ENCODE data around the gene ALPP. TPM values are rescaled to one million over a fixed set of nuclear protein-coding genes. Genes with fewer than 3 reads are reported as not detected.
"Not testable (repeated sequence)": the region's sequence is repeated elsewhere in the genome, so short reads cannot be mapped to it uniquely, and the experiment has no call there.

ALPP gene
- total and polyA plus RNA-seq, 8 donors, result not detected

DNA sequence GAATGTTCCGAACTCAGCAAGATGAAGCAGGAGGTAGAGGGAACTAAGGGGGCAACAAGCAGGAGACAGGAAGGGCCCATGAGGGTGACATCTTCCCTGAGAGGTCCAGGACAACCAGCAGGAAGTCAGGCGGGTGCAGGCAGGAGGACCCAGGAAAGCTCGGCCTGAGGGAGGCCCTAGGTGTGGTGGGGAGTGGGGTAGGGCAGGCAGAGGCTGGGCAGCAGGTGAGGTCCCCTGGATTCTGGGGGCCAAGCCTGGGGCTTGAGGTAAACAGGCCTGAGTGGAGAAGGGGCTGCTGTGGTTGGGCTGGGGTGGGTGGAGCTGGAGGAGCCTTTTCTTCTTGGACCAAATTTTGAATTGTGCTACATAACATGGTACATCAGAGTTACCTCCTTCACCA lies 24.0 kb downstream of the ALPP start:
- Histone ChIP-seq H3K4me3 (no peak overlapping the region), H3K27ac (no peak overlapping the region), H3K4me1 (no peaks in the 10 kb centered on the region), H3K27me3 (no peaks in the 10 kb centered on the region), H3K36me3 (no peaks in the 10 kb centered on the region), H3K9me3 (no peaks in the 10 kb centered on the region)
- TF ChIP-seq, protein P1, sequence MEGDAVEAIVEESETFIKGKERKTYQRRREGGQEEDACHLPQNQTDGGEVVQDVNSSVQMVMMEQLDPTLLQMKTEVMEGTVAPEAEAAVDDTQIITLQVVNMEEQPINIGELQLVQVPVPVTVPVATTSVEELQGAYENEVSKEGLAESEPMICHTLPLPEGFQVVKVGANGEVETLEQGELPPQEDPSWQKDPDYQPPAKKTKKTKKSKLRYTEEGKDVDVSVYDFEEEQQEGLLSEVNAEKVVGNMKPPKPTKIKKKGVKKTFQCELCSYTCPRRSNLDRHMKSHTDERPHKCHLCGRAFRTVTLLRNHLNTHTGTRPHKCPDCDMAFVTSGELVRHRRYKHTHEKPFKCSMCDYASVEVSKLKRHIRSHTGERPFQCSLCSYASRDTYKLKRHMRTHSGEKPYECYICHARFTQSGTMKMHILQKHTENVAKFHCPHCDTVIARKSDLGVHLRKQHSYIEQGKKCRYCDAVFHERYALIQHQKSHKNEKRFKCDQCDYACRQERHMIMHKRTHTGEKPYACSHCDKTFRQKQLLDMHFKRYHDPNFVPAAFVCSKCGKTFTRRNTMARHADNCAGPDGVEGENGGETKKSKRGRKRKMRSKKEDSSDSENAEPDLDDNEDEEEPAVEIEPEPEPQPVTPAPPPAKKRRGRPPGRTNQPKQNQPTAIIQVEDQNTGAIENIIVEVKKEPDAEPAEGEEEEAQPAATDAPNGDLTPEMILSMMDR (IDR thresholded peaks at IDR 0.05), result no peak
- DNase-seq (no peak), FAIRE-seq (no peak), ATAC-seq (no peak)
- intact Hi-C loops (cut with DNase I), result no loop called here
- WGBS, 2 donors, result 86 to 91% methylated on average over 3 of the region's 3 CpGs

DNA sequence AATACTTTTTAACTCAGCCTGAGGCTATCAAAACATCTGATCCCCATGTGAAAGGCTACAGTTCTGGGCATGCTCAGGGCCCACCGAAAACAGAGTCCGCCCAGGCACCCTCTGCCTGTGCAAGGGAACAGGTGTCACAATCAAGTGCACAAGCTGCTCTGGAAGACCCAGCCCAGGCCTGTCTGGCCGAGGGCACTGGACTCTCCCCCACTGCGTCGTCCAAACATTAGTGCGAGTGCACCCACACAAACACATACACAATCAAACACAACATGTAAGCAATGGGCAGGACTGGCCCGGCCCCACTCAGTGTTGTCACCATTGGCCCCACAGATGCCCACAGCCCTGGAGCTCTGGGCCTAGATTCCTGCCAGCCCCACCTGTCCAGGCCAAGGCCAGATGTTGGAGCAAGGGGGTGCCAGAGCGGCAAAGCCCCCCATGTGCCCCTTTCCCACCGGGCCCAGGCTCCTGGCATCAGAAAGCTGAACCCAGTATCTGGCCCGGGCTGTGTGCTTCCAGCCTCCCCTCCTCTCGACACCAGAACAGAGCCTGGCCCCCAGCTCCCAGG lies 27.5 kb downstream of the ALPP start:
- TF ChIP-seq, protein P1 (IDR thresholded peaks at IDR 0.05), result no peak
- FAIRE-seq (no peak), ATAC-seq (no peak), DNase-seq (no peak)
- Histone ChIP-seq H3K27ac (no peak overlapping the region), H3K36me3 (no peaks in the 10 kb centered on the region), H3K4me1 (no peaks in the 10 kb centered on the region), H3K27me3 (no peaks in the 10 kb centered on the region), H3K4me3 (no peak overlapping the region), H3K9me3 (no peaks in the 10 kb centered on the region)
- intact Hi-C loops (cut with DNase I), result no loop called here
- 88 to 89% methylated on average over 9 to 11 of the region's 11 CpGs for WGBS, 2 donors

DNA sequence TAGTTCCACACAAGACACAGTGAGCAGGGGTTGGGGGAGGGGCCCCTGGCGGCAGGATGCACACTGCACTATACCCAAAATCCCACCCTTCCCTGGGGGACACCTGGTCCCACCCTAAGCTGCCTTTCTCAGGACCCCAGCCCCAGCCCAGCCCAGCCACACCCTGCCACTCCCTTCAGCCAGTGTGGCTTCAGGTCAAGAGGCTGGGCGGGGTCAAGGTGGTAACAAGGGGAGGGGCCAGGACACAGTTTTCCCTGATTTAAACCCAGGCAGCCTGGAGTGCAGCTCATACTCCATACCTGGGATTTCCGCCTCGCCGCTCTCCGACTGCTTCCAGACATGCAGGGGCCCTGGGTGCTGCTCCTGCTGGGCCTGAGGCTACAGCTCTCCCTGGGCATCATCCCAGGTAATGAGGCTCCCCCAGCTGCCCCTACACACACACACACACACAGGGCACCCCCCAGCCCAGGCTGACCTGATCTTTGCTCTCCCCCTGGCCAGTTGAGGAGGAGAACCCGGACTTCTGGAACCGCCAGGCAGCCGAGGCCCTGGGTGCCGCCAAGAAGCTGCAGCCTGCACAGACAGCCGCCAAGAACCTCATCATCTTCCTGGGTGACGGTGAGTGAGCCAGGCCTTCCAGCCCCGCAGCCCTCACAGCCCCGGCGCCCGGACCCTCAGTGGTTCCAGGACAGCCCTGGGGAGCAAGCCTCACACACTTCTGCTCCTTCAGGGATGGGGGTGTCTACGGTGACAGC lies 28.2 kb downstream of the ALPP start, which contains the start of gene ALPG:
TSS of gene ALPG (plus strand) at position 289 of the 755 bp plus-strand sequence. CDS start at position 340, 51 bp downstream.
- WGBS, 2 donors, result 86 to 89% methylated on average over 17 of the region's 17 CpGs
- H3K9me3 ChIP-seq, result no peaks in the 10 kb centered on the region
- intact Hi-C loops (cut with DNase I), result no loop called here
- no peak within 1 kb of the TSS for H3K27ac ChIP-seq
- TF ChIP-seq, protein P1 (IDR thresholded peaks at IDR 0.05), result no peak
- no peak for FAIRE-seq
- no peak within 1 kb of the TSS for H3K4me3 ChIP-seq
- no peaks in the 10 kb centered on the region for H3K4me1 ChIP-seq
- no peaks in the 10 kb centered on the region for H3K27me3 ChIP-seq
- no peak for ATAC-seq
- no peaks in the 10 kb centered on the region for H3K36me3 ChIP-seq
- DNase-seq, result peak in 1 of 6 donors; percentile 40

DNA sequence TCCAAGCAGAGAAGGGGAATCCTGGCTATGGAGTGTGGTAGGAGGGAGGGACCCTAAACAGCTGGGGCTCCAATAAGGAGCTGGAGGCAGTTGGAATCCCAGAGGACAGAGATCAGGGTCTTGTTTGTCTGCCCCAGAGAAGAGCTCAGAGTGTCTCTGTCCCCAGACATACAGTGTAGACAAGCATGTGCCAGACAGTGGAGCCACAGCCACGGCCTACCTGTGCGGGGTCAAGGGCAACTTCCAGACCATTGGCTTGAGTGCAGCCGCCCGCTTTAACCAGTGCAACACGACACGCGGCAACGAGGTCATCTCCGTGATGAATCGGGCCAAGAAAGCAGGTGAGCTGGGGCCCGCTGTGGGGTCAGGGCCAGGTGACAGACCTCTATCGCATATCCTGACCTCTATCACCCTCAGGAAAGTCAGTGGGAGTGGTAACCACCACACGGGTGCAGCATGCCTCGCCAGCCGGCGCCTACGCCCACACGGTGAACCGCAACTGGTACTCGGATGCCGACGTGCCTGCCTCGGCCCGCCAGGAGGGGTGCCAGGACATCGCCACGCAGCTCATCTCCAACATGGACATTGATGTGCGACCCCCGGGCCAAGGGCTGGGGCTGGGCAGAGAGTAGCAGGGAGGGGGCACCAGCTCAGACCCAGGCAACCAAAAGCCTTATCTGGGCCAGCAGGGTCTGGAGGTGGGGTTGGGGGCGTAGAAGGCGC lies 29.0 kb downstream of the ALPP start:
- DNase-seq, result peak in 1 of 6 donors; percentile 51
- H3K9me3 ChIP-seq; intact Hi-C loops (cut with DNase I); H3K27ac ChIP-seq; ATAC-seq; FAIRE-seq; H3K36me3 ChIP-seq; H3K27me3 ChIP-seq; H3K4me1 ChIP-seq; H3K4me3 ChIP-seq: not testable (repeated sequence)
- WGBS, 2 donors, result 81 to 90% methylated on average over 24 to 29 of the region's 30 CpGs

DNA sequence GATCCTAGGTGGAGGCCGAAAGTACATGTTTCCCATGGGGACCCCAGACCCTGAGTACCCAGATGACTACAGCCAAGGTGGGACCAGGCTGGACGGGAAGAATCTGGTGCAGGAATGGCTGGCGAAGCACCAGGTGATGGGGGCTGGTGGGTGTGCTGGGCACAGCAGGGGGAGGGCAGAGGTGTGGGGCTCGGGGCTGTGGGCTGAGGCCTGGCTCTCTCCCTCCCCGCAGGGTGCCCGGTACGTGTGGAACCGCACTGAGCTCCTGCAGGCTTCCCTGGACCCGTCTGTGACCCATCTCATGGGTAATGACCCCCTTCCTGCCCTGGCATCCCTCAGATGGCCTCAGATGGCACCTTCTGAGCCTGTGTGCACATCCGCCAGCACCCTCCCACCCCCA lies 29.7 kb downstream of the ALPP start:
- H3K4me1 ChIP-seq; H3K9me3 ChIP-seq; H3K27ac ChIP-seq; DNase-seq; H3K36me3 ChIP-seq; H3K27me3 ChIP-seq; FAIRE-seq; intact Hi-C loops (cut with DNase I); H3K4me3 ChIP-seq; ATAC-seq: not testable (repeated sequence)
- 67 to 74% methylated on average over 7 to 10 of the region's 10 CpGs for WGBS, 2 donors

DNA sequence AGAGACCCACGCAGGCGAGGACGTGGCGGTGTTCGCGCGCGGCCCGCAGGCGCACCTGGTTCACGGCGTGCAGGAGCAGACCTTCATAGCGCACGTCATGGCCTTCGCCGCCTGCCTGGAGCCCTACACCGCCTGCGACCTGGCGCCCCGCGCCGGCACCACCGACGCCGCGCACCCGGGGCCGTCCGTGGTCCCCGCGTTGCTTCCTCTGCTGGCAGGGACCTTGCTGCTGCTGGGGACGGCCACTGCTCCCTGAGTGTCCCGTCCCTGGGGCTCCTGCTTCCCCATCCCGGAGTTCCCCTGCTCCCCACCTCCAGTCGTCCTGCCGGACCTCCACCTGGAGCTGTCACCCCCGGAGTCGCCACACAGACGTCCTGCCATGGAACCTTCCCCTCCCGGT lies 31.1 kb downstream of the ALPP start:
- intact Hi-C loops (cut with DNase I); DNase-seq; H3K9me3 ChIP-seq; H3K4me1 ChIP-seq; ATAC-seq; H3K27me3 ChIP-seq; H3K4me3 ChIP-seq; FAIRE-seq; H3K36me3 ChIP-seq; H3K27ac ChIP-seq: not testable (repeated sequence)
- 32 to 52% methylated on average over 24 to 40 of the region's 40 CpGs for WGBS, 2 donors
